ENCODE results near the gene C2orf66. TPM values are rescaled to one million over a fixed set of nuclear protein-coding genes. Genes with fewer than 3 reads are reported as not detected.

The C2orf66 gene
- total RNA-seq, 1 experiment from 2014 or later = 0.51 TPM

DNA sequence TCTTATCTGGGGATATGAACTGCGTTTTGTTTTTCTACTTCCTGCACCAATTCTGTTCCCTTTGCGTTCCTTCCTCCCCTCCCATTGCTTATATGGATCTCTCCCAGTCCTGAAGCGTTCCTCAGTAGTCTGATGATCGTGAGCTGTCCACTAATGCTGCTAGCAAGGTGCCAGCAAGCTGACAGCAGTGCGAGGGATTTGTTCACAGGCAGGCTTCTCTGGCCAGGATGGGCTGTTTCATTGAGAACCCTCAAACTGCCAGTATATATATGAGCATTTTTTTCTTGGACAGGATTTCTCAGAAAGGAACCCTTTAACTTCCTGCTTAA is 49.8 kb downstream of the C2orf66 start:
- ATAC-seq = no peak; the same call in 1 of the 2 replicates

DNA sequence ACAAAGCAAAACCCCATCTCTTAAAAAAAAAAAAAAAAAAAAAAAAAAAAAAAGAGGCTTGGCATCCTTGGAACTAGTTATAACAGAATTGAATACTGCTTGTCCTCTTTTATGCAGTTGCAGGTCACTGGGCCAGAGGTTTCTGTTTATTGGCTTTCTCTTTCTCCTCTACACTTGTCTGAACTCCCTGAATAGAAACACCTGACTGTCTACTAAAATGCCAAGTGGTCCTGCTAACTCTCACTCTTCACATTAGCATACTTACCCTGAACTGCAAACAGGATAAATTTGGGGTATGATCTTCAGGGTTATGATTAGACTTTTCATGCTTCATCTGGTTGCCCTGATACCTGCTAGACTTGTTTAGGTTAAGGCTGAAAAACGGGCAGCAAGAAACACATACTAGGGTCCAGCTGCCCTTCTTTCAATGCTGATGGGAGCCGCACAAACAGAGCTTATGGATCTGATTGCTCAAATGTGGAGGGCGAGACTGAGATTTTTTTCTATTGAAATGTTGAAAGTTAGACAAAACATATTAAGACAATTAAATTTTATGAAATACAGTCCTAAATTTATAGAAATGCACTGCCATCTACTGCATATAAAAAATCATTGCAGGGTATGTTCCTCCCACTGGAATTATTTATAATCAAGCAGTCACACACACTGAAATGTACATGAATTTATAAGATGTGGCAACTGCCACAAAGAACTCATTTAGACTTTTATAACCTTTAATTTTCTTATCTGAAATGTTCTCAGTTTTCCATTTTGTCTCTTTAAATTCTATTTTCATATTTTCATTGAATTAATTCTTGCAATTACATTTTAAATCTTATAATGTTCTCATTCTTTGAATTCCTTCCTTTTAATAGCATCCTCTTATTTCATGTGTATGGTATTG is 50.4 kb downstream of the C2orf66 start:
- Histone ChIP-seq H3K27ac (ENCODE audit: low read length) (no peak overlapping the region), H3K4me2 (ENCODE audit: low read length) (no peak overlapping the region), H4K20me1 (ENCODE audit: low read length) (no peaks in the 10 kb centered on the region), H3K4me1 (ENCODE audit: insufficient read depth, low read length) (no peaks in the 10 kb centered on the region), H3K4me3 (ENCODE audit: low read length) (no peak overlapping the region), H3K36me3 (ENCODE audit: low read depth, low read length) (peaks cover 5% of the 10 kb centered on the region; the same call in 1 of the 2 replicates), H3K9me2 (replicated peaks; ENCODE audit: low read length) (no peaks in the 10 kb centered on the region), H2AFZ (ENCODE audit: low read length) (no peak overlapping the region), H3K9ac (ENCODE audit: low read length) (no peak overlapping the region), H3K79me2 (ENCODE audit: low read length) (no peaks in the 10 kb centered on the region), H3K9me3 (ENCODE audit: low read length) (no peaks in the 10 kb centered on the region), H3F3A (ENCODE audit: low read length, unreplicated experiment) (no peaks in the 10 kb centered on the region), H3K27me3 (ENCODE audit: low read length) (no peaks in the 10 kb centered on the region)
- POLR2A ChIA-PET (ENCODE audit: unreplicated experiment) = no interaction called here
- DNase-seq (peak; percentile 40), ATAC-seq (peak; percentile 69)
- CTCF ChIA-PET = interaction anchor here (0.6 kb wide), 1 partner anchor 45 kb away, joined by 3 read pairs; no protein-coding TSS in a partner anchor
- TF ChIP-seq EZH2phosphoT487 (IDR thresholded peaks at IDR 0.05; ENCODE audit: borderline replicate concordance, low read length) = no peak
- TF ChIP-seq, protein P1, sequence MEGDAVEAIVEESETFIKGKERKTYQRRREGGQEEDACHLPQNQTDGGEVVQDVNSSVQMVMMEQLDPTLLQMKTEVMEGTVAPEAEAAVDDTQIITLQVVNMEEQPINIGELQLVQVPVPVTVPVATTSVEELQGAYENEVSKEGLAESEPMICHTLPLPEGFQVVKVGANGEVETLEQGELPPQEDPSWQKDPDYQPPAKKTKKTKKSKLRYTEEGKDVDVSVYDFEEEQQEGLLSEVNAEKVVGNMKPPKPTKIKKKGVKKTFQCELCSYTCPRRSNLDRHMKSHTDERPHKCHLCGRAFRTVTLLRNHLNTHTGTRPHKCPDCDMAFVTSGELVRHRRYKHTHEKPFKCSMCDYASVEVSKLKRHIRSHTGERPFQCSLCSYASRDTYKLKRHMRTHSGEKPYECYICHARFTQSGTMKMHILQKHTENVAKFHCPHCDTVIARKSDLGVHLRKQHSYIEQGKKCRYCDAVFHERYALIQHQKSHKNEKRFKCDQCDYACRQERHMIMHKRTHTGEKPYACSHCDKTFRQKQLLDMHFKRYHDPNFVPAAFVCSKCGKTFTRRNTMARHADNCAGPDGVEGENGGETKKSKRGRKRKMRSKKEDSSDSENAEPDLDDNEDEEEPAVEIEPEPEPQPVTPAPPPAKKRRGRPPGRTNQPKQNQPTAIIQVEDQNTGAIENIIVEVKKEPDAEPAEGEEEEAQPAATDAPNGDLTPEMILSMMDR (conservative IDR thresholded peaks at IDR 0.05; ENCODE audit: low read depth, low read length) = peak; percentile 67
- TF ChIP-seq EZH2 (IDR thresholded peaks at IDR 0.05; ENCODE audit: low read length, unreplicated experiment) = no peak
- no TSS peak for BruUV-seq (replicated peaks)
- intact Hi-C loops (cut with micrococcal nuclease) = loop anchor here (1.0 to 10.0 kb wide), 4 partner anchors 164 to 414 kb away; partner anchors contain the start of gene HECW2

More for the DNA sequence above, 49.8 kb downstream of the C2orf66 start:
- ChIA-PET POLR2A (ENCODE audit: unreplicated experiment) (no interaction called here), CTCF (interaction anchor here (0.6 kb wide), 1 partner anchor 45 kb away, joined by 3 read pairs; no protein-coding TSS in a partner anchor)
- Histone ChIP-seq H3K36me3 (ENCODE audit: low read depth, low read length) (peaks cover 11% of the 10 kb centered on the region), H3K4me2 (ENCODE audit: low read length) (no peak overlapping the region), H3K9me2 (replicated peaks; ENCODE audit: low read length) (no peaks in the 10 kb centered on the region), H3K27ac (ENCODE audit: low read length) (no peak overlapping the region), H3K9ac (ENCODE audit: low read length) (no peak overlapping the region), H3K79me2 (ENCODE audit: low read length) (no peaks in the 10 kb centered on the region), H4K20me1 (ENCODE audit: low read length) (no peaks in the 10 kb centered on the region), H3K4me3 (ENCODE audit: low read length) (no peak overlapping the region), H3K27me3 (ENCODE audit: low read length) (no peaks in the 10 kb centered on the region), H3K9me3 (ENCODE audit: low read length) (no peaks in the 10 kb centered on the region), H3F3A (ENCODE audit: low read length, unreplicated experiment) (no peaks in the 10 kb centered on the region), H2AFZ (ENCODE audit: low read length) (no peak overlapping the region), H3K4me1 (ENCODE audit: insufficient read depth, low read length) (no peaks in the 10 kb centered on the region)
- DNase-seq = no peak
- intact Hi-C loops (cut with micrococcal nuclease) = loop anchor here (1.0 to 10.0 kb wide), 4 partner anchors 165 to 415 kb away; partner anchors contain the start of gene HECW2
- no TSS peak for BruUV-seq (replicated peaks)
- TF ChIP-seq EZH2phosphoT487 (IDR thresholded peaks at IDR 0.05; ENCODE audit: borderline replicate concordance, low read length) (no peak), EZH2 (IDR thresholded peaks at IDR 0.05; ENCODE audit: low read length, unreplicated experiment) (no peak)
- TF ChIP-seq, protein P1 (conservative IDR thresholded peaks at IDR 0.05; ENCODE audit: low read depth, low read length) = no peak

Other genes starting within 250 kb of the C2orf66 start
- 1.6 and 2.7 TPM in 2 replicates for gene HECW2, start 215.8 kb downstream of the C2orf66 start, total RNA-seq (2014; rRNA removed)
- 13.1 and 15.6 TPM in 2 replicates for gene CCDC150, start 169.6 kb downstream of the C2orf66 start, total RNA-seq (2014; rRNA removed)
- gene GTF3C3, start 9.7 kb downstream of the C2orf66 start, total RNA-seq (2014; rRNA removed) = 37.7 and 38.2 TPM in 2 replicates
- gene PGAP1, start 117.4 kb upstream of the C2orf66 start, total RNA-seq (2014; rRNA removed) = 3.5 and 4.5 TPM in 2 replicates

Data from PC-3 (cell line).